ENCODE data around the gene RPL26. TPM values are rescaled to one million over a fixed set of nuclear protein-coding genes. Genes with fewer than 3 reads are reported as not detected.

The RPL26 gene
- total and polyA plus RNA-seq, 8 donors, result 608 to 1,890 (median 1,076) TPM

DNA sequence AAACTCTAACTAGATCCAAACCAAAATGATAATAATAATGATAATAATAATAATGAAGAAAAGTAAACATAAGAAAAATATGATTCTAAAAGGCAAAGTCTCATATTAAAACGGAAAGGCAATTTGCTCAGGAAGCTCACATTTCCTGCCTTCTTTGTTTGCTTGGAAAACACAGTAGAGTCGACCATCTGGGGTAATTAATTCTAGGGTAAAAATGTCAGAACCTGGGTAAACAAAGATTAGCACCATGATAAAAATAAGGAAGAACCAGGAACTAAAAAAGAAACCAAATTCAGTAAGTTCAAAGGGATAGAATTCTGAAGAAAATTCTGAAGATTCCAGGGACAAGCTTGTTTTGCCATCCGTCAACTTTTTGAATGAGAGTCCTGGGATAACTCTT is 22.7 kb downstream of the RPL26 start:
- Histone ChIP-seq H3K9me3 (no peaks in the 10 kb centered on the region), H3K4me3 (no peak overlapping the region), H3K27me3 (no peaks in the 10 kb centered on the region), H3K4me1 (no peaks in the 10 kb centered on the region), H3K36me3 (no peaks in the 10 kb centered on the region), H3K27ac (peak overlapping the region in 1 of 4 donors; percentile 23)
- FAIRE-seq, result no peak
- 28 to 32% methylated on average over 3 of the region's 3 CpGs for WGBS, 2 donors
- DNase-seq, result no peak
- ATAC-seq, result peak in 2 of 4 donors; percentile 56 to 64
- TF ChIP-seq, protein P1, sequence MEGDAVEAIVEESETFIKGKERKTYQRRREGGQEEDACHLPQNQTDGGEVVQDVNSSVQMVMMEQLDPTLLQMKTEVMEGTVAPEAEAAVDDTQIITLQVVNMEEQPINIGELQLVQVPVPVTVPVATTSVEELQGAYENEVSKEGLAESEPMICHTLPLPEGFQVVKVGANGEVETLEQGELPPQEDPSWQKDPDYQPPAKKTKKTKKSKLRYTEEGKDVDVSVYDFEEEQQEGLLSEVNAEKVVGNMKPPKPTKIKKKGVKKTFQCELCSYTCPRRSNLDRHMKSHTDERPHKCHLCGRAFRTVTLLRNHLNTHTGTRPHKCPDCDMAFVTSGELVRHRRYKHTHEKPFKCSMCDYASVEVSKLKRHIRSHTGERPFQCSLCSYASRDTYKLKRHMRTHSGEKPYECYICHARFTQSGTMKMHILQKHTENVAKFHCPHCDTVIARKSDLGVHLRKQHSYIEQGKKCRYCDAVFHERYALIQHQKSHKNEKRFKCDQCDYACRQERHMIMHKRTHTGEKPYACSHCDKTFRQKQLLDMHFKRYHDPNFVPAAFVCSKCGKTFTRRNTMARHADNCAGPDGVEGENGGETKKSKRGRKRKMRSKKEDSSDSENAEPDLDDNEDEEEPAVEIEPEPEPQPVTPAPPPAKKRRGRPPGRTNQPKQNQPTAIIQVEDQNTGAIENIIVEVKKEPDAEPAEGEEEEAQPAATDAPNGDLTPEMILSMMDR (IDR thresholded peaks at IDR 0.05), result no peak
- intact Hi-C loops (cut with DNase I), result no loop called here

DNA sequence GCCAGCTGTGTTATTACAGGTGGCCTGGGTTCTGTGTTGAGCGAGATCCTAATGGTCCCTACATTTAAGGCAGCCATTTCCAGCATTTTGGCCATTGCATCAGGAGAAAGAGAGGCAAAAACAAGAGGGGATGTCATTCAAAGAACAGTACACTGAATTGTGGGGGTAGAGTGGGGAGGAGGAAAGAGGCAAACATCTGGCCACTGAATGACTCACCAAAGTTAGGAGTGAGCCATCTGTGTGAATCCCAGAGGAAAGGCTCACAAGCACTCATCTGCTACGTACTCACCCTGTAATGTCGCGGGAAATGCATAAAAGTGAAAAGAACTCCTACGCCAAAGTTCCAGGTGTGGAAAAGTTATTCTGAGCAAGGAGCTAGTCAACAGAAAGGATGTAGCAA is 23.2 kb downstream of the RPL26 start:
- ATAC-seq, result peak in 3 of 4 donors; percentile 55 to 89 (median 72)
- no peak for FAIRE-seq
- Histone ChIP-seq H3K27me3 (no peaks in the 10 kb centered on the region), H3K27ac (no peak overlapping the region), H3K4me3 (no peak overlapping the region), H3K9me3 (no peaks in the 10 kb centered on the region), H3K4me1 (no peaks in the 10 kb centered on the region), H3K36me3 (no peaks in the 10 kb centered on the region)
- TF ChIP-seq, protein P1 (IDR thresholded peaks at IDR 0.05), result no peak
- intact Hi-C loops (cut with DNase I), result no loop called here
- 78 to 79% methylated on average over 5 of the region's 5 CpGs for WGBS, 2 donors
- DNase-seq, result no peak

DNA sequence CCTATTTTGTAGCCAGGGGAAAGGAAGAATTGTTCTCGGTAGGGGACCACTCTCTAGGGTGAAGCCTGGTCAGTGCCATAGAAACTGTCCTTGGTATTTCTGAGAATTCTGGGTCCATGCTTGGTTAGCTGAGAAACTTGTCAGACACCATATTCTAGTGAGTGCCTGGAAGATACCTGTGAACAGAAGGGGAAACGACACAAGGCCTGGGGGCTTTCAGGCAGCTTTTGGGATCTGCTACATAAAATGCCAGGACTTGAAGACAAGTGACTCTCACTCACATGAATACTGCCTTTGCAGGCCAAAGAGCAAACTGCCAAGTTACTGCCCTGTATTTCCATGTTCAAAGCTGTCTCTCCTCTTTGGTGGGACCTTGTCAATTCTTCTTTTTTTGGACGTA is 25.1 kb downstream of the RPL26 start:
- FAIRE-seq, result no peak
- DNase-seq, result no peak
- Histone ChIP-seq H3K9me3 (no peaks in the 10 kb centered on the region), H3K4me3 (no peak overlapping the region), H3K4me1 (no peaks in the 10 kb centered on the region), H3K27ac (no peak overlapping the region), H3K36me3 (no peaks in the 10 kb centered on the region), H3K27me3 (no peaks in the 10 kb centered on the region)
- intact Hi-C loops (cut with DNase I), result no loop called here
- no peak for ATAC-seq
- TF ChIP-seq, protein P1 (IDR thresholded peaks at IDR 0.05), result no peak
- WGBS, 2 donors, result 92 to 93% methylated on average over 3 of the region's 3 CpGs

DNA sequence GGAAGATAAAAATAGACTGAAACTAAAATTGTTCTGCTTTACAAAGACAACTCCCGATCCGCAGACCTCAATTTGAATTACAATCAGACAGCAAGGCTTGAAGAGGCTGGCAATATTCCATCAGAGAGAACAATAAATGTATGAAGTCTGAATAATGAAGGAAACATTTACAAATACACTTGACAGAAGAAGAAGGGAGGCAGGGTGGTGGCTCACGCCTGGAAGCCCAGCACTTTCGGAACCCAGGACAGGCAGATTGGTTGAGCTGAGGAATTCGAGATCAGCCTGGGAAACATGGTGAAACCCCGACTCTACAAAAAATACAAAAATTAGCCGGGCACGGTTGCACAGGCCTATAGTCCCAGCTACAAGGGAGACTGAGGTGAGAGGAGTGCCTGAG is 28.8 kb downstream of the RPL26 start:
- no peak overlapping the region for H3K27ac ChIP-seq
- 74 to 77% methylated on average over 8 of the region's 8 CpGs for WGBS, 2 donors
- H3K27me3 ChIP-seq, result no peaks in the 10 kb centered on the region
- H3K36me3 ChIP-seq, result no peaks in the 10 kb centered on the region
- ATAC-seq (no peak), FAIRE-seq (no peak), DNase-seq (no peak)
- TF ChIP-seq, protein P1 (IDR thresholded peaks at IDR 0.05), result no peak
- H3K4me3 ChIP-seq, result no peak overlapping the region
- H3K4me1 ChIP-seq, result no peaks in the 10 kb centered on the region
- intact Hi-C loops (cut with DNase I), result no loop called here
- no peaks in the 10 kb centered on the region for H3K9me3 ChIP-seq

DNA sequence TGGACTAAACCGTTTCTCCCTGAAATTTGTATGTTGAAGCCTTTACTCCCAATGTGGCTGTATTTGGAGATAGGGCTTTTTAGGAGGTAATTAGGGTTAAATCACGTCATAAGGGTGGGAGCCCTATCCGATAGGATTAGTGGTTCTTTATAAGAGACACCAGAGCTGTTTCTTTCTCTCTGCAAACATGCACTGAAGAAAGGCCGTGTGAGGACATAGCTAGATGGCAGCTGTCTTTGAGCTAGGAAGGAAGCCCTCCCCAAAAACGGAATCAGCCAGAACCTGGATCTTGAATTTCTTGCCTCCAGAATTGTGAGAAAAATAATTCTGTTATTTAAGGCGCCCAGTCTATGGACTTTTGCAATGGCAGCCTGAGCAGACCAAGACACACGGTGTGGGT is 29.3 kb downstream of the RPL26 start:
- Histone ChIP-seq H3K4me3 (no peak overlapping the region), H3K36me3 (no peaks in the 10 kb centered on the region), H3K27me3 (no peaks in the 10 kb centered on the region), H3K9me3 (no peaks in the 10 kb centered on the region), H3K4me1 (no peaks in the 10 kb centered on the region), H3K27ac (no peak overlapping the region)
- TF ChIP-seq, protein P1 (IDR thresholded peaks at IDR 0.05), result no peak
- intact Hi-C loops (cut with DNase I), result no loop called here
- FAIRE-seq, result no peak
- 76 to 84% methylated on average over 7 of the region's 7 CpGs for WGBS, 2 donors
- DNase-seq, result no peak
- ATAC-seq, result no peak
